CD4-positive, alpha-beta memory T cell (primary cell): Measurements from ENCODE around the gene ATP7A. TPM values are rescaled to one million over a fixed set of nuclear protein-coding genes. Genes with fewer than 3 reads are reported as not detected.
"Not testable (repeated sequence)": the region's sequence is repeated elsewhere in the genome, so short reads cannot be mapped to it uniquely, and the experiment has no call there.

Experiments used
- CTCF ChIA-PET: fragments of 350-600 bp; sonication (Branson Sonifier 250); formaldehyde crosslinking; loops from one replicate; lab custom pipeline; 2021; ENCODE audit warnings: inconsistent platforms; ENCODE audit not compliant: partially characterized antibody; lab: Charles Lee
- POLR2A ChIA-PET: fragments of 350-600 bp; sonication (Branson Sonifier 250); formaldehyde crosslinking; loops from one replicate; lab custom pipeline; 2021; ENCODE audit not compliant: partially characterized antibody; lab: Charles Lee
- DNase-seq, 5 donors: peaks; one replicate each; pipeline versions ENCODE4 v3.0.0 to v3.0.0-alpha.2; 2020 to 2022; ENCODE audit warnings: mixed read lengths in 1 of 5
- H3K27ac ChIP-seq: one replicate; pipeline ENCODE4 v1.7.0; 2013; ENCODE audit warnings: low read depth, low read length
- H3K27me3 ChIP-seq: 2 replicates; pipeline ENCODE4 v1.7.0; 2013; ENCODE audit warnings: mild to moderate bottlenecking, low read length, moderate library complexity; ENCODE audit not compliant: insufficient read depth
- H3K36me3 ChIP-seq: 2 replicates; pipeline ENCODE4 v1.7.0; 2013; ENCODE audit warnings: mild to moderate bottlenecking, low read length, moderate library complexity; ENCODE audit not compliant: insufficient read depth
- H3K4me1 ChIP-seq: 2 replicates; pipeline ENCODE4 v1.7.0; 2013; ENCODE audit warnings: mild to moderate bottlenecking, low read length, moderate library complexity; ENCODE audit not compliant: insufficient read depth
- H3K4me3 ChIP-seq, 2 donors: one replicate each; pipeline ENCODE4 v1.7.0; 2013; ENCODE audit warnings: low read length in 2 of 2, mild to moderate bottlenecking in 1 of 2
- H3K9me3 ChIP-seq, 2 donors: one replicate each; pipeline ENCODE4 v1.7.0; 2013; ENCODE audit warnings: low read length in 2 of 2, control low read depth in 1 of 2; ENCODE audit not compliant: control insufficient read depth in 1 of 2
- H3K27ac Mint-ChIP-seq, 7 donors: one replicate each; pipeline ENCODE4 v1.8.0; 2020 to 2021; ENCODE audit warnings: mixed read lengths in 7 of 7, mild to moderate bottlenecking in 6 of 7, inconsistent platforms in 3 of 7, moderate library complexity in 3 of 7
- H3K27me3 Mint-ChIP-seq, 2 donors: one replicate each; pipeline ENCODE4 v1.8.0; 2020 to 2021; ENCODE audit warnings: mixed read lengths in 2 of 2
- H3K36me3 Mint-ChIP-seq, 2 donors: one replicate each; pipeline ENCODE4 v1.8.0; 2020 to 2021; ENCODE audit warnings: mixed read lengths in 2 of 2, inconsistent platforms in 1 of 2, mild to moderate bottlenecking in 1 of 2
- H3K4me1 Mint-ChIP-seq, 4 donors: one replicate each; pipeline ENCODE4 v1.8.0; 2020 to 2021; ENCODE audit warnings: mixed read lengths in 4 of 4, mild to moderate bottlenecking in 1 of 4
- H3K4me3 Mint-ChIP-seq, 8 donors: one replicate each; pipeline ENCODE4 v1.8.0; 2020 to 2021; ENCODE audit warnings: mixed read lengths in 8 of 8, mild to moderate bottlenecking in 7 of 8, moderate library complexity in 6 of 8, inconsistent platforms in 3 of 8
- H3K9me3 Mint-ChIP-seq, 8 donors: one replicate each; pipeline ENCODE4 v1.8.0; 2020 to 2021; ENCODE audit warnings: mixed read lengths in 8 of 8, mild to moderate bottlenecking in 5 of 8, inconsistent platforms in 3 of 8, moderate library complexity in 1 of 8
- intact Hi-C: fragments of 100-400 bp; cut with micrococcal nuclease; formaldehyde crosslinking; loops from one replicate; pipeline ENCODE4 v1.15.1; 2023
- polyA plus RNA-seq, 2 donors: library from polyadenylated mRNA; unstranded; fragments of 300-500 nt; fragmentation: Illumina TruSeq; gene quantifications; one replicate each; pipeline ENCODE4 v1.2.3, GENCODE V29; 2021
- total RNA-seq, 2 experiments: library from RNA; stranded (reverse); gene quantifications; one replicate each; pipeline ENCODE4 v1.2.3, GENCODE V29; 2021

ATP7A gene
- total and polyA plus RNA-seq, 4 experiments from 2014 or later: 3.2 to 16.8 (median 10.9) TPM

- Histone ChIP-seq H3K4me1 (no peaks in the 10 kb centered on the region), H3K36me3 (no peaks in the 10 kb centered on the region), H3K27ac (no peak overlapping the region), H3K4me3 (no peak overlapping the region), H3K27me3 (no peaks in the 10 kb centered on the region), H3K9me3 (no peaks in the 10 kb centered on the region)
- Mint-ChIP-seq H3K27ac (no peak overlapping the region), H3K27me3 (no peaks in the 10 kb centered on the region), H3K9me3 (no peaks in the 10 kb centered on the region), H3K4me1 (peaks cover 2 to 10% (median 2%) of the 10 kb centered on the region in 4 donors), H3K36me3 (no peaks in the 10 kb centered on the region), H3K4me3 (no peak overlapping the region)
- POLR2A ChIA-PET: no interaction called here
- intact Hi-C loops: no loop called here
- DNase-seq: no peak
- CTCF ChIA-PET: no interaction called here
Observed at GRCh38 chrX:77938083-77938680, 27.7 kb downstream of the ATP7A start.

- H3K27me3 ChIP-seq, H3K4me3 ChIP-seq, DNase-seq, H3K4me3 Mint-ChIP-seq, CTCF ChIA-PET, H3K27ac ChIP-seq, H3K27me3 Mint-ChIP-seq, H3K36me3 ChIP-seq, intact Hi-C loops, H3K9me3 ChIP-seq, H3K4me1 ChIP-seq, H3K9me3 Mint-ChIP-seq, H3K36me3 Mint-ChIP-seq, POLR2A ChIA-PET: not testable (repeated sequence)
- Mint-ChIP-seq H3K27ac (peak overlapping the region in 2 of 7 donors; percentile 57 to 60), H3K4me1 (peaks cover 2 to 13% (median 5%) of the 10 kb centered on the region in 4 donors)
Observed at GRCh38 chrX:77945031-77945430, 34.5 kb downstream of the ATP7A start.

GRCh38 chrX:77945910-77946545 is 35.5 kb downstream of the ATP7A start:
- H3K27ac ChIP-seq: no peak overlapping the region
- H3K4me3 ChIP-seq: no peak overlapping the region
- no peak overlapping the region for H3K27ac Mint-ChIP-seq
- H3K4me3 Mint-ChIP-seq: no peak overlapping the region
- H3K9me3 ChIP-seq: no peaks in the 10 kb centered on the region
- CTCF ChIA-PET: no interaction called here
- no peaks in the 10 kb centered on the region for H3K27me3 Mint-ChIP-seq
- H3K9me3 Mint-ChIP-seq: no peaks in the 10 kb centered on the region
- H3K4me1 Mint-ChIP-seq: peaks cover 2 to 13% (median 5%) of the 10 kb centered on the region in 4 donors
- no peaks in the 10 kb centered on the region for H3K27me3 ChIP-seq
- H3K36me3 Mint-ChIP-seq: no peaks in the 10 kb centered on the region
- POLR2A ChIA-PET: interaction anchor here (0.8 kb wide), 1 partner anchor 35 kb away, joined by 3 read pairs; the partner anchor contains the start of gene ATP7A
- intact Hi-C loops: no loop called here
- no peaks in the 10 kb centered on the region for H3K36me3 ChIP-seq
- H3K4me1 ChIP-seq: no peaks in the 10 kb centered on the region
- DNase-seq: no peak

GRCh38 chrX:77946571-77946970 is 36.1 kb downstream of the ATP7A start:
- Histone ChIP-seq H3K9me3 (no peaks in the 10 kb centered on the region), H3K27ac (no peak overlapping the region), H3K4me3 (no peak overlapping the region), H3K4me1 (no peaks in the 10 kb centered on the region), H3K27me3 (no peaks in the 10 kb centered on the region), H3K36me3 (no peaks in the 10 kb centered on the region)
- no peak for DNase-seq
- intact Hi-C loops: no loop called here
- no peaks in the 10 kb centered on the region for H3K9me3 Mint-ChIP-seq
- no peaks in the 10 kb centered on the region for H3K36me3 Mint-ChIP-seq
- POLR2A ChIA-PET: interaction anchor here (0.8 kb wide), 1 partner anchor 36 kb away, joined by 3 read pairs; the partner anchor contains the start of gene ATP7A
- H3K4me3 Mint-ChIP-seq: no peak overlapping the region
- H3K27me3 Mint-ChIP-seq: no peaks in the 10 kb centered on the region
- CTCF ChIA-PET: no interaction called here
- H3K27ac Mint-ChIP-seq: no peak overlapping the region
- peaks cover 2 to 13% (median 4%) of the 10 kb centered on the region in 4 donors for H3K4me1 Mint-ChIP-seq

GRCh38 chrX:77949840-77950239 is 39.3 kb downstream of the ATP7A start:
- Histone ChIP-seq H3K9me3 (no peaks in the 10 kb centered on the region), H3K27me3 (no peaks in the 10 kb centered on the region), H3K4me3 (no peak overlapping the region), H3K36me3 (no peaks in the 10 kb centered on the region), H3K27ac (no peak overlapping the region), H3K4me1 (no peaks in the 10 kb centered on the region)
- H3K4me3 Mint-ChIP-seq: no peak overlapping the region
- no peak overlapping the region for H3K27ac Mint-ChIP-seq
- H3K27me3 Mint-ChIP-seq: no peaks in the 10 kb centered on the region
- CTCF ChIA-PET: no interaction called here
- H3K36me3 Mint-ChIP-seq: no peaks in the 10 kb centered on the region
- intact Hi-C loops: no loop called here
- POLR2A ChIA-PET: no interaction called here
- DNase-seq: no peak
- H3K4me1 Mint-ChIP-seq: peaks cover 0 to 8% (median 4%) of the 10 kb centered on the region in 4 donors
- H3K9me3 Mint-ChIP-seq: no peaks in the 10 kb centered on the region

- H3K4me1 Mint-ChIP-seq: peaks cover 4 to 15% (median 6%) of the 10 kb centered on the region in 4 donors
- Histone ChIP-seq H3K9me3 (no peaks in the 10 kb centered on the region), H3K4me3 (no peak overlapping the region), H3K36me3 (no peaks in the 10 kb centered on the region), H3K27ac (no peak overlapping the region), H3K27me3 (no peaks in the 10 kb centered on the region), H3K4me1 (peaks cover 3% of the 10 kb centered on the region)
- POLR2A ChIA-PET: no interaction called here
- peaks cover 0 to 4% of the 10 kb centered on the region in 2 donors for H3K36me3 Mint-ChIP-seq
- H3K27ac Mint-ChIP-seq: no peak overlapping the region
- no peak overlapping the region for H3K4me3 Mint-ChIP-seq
- H3K9me3 Mint-ChIP-seq: peaks cover 0 to 2% (median 0%) of the 10 kb centered on the region in 8 donors
- no peak for DNase-seq
- intact Hi-C loops: no loop called here
- no peaks in the 10 kb centered on the region for H3K27me3 Mint-ChIP-seq
- CTCF ChIA-PET: no interaction called here
Observed at GRCh38 chrX:77952173-77952572, 41.7 kb downstream of the ATP7A start.

- no peak overlapping the region for H3K27ac Mint-ChIP-seq
- intact Hi-C loops: no loop called here
- Histone ChIP-seq H3K4me1 (peaks cover 3% of the 10 kb centered on the region), H3K27ac (no peak overlapping the region), H3K9me3 (no peaks in the 10 kb centered on the region), H3K4me3 (no peak overlapping the region), H3K27me3 (no peaks in the 10 kb centered on the region), H3K36me3 (no peaks in the 10 kb centered on the region)
- POLR2A ChIA-PET: no interaction called here
- CTCF ChIA-PET: no interaction called here
- peaks cover 10 to 24% (median 14%) of the 10 kb centered on the region in 4 donors for H3K4me1 Mint-ChIP-seq
- H3K4me3 Mint-ChIP-seq: no peak overlapping the region
- H3K27me3 Mint-ChIP-seq: no peaks in the 10 kb centered on the region
- peaks cover 4% of the 10 kb centered on the region in 2 donors for H3K36me3 Mint-ChIP-seq
- H3K9me3 Mint-ChIP-seq: peaks cover 0 to 2% (median 0%) of the 10 kb centered on the region in 8 donors
- no peak for DNase-seq
Observed at GRCh38 chrX:77953302-77953701, 42.8 kb downstream of the ATP7A start.
